Endothelial cell of umbilical vein (primary cell): ENCODE measurements around the gene LMCD1. TPM values are rescaled to one million over a fixed set of nuclear protein-coding genes. Genes with fewer than 3 reads are reported as not detected.

Source experiments
- BruUV-seq: library from RNA; stranded (reverse); fragments of 400-500 nt; replicated peaks from 2 replicates; lab custom pipeline; 2021; lab: Mats Ljungman, UMichigan
- CTCF ChIA-PET: fragments of 300-600, 350-600 bp; sonication (Branson Sonifier 250); formaldehyde crosslinking; loops from one replicate; lab custom pipeline; 2021; ENCODE audit warnings: antibody characterized with exemption, inconsistent platforms; lab: Charles Lee
- POLR2A ChIA-PET: fragments of 300-600, 350-600 bp; sonication (Branson Sonifier 250); formaldehyde crosslinking; loops from one replicate; lab custom pipeline; 2021; ENCODE audit warnings: antibody characterized with exemption, inconsistent platforms; lab: Charles Lee
- DNase-seq: peaks from one replicate; pipeline ENCODE4 v3.0.0-alpha.2; 2011; ENCODE audit warnings: low read depth, low spot score
- FAIRE-seq: peaks from 2 replicates; lab custom pipeline; 2011; peaks lifted over from hg19 to GRCh38; lab: Jason Lieb, UNC
- H2AFZ ChIP-seq: 2 replicates; pipeline ENCODE4 v1.6.0; 2012; ENCODE audit warnings: low read depth, low read length, control low read depth, inconsistent platforms
- H3K27ac ChIP-seq: 2 replicates; pipeline ENCODE4 v1.5.1; 2011; ENCODE audit warnings: low read depth, mild to moderate bottlenecking, control low read depth, low read length, moderate library complexity; ENCODE audit not compliant: insufficient read depth
- H3K27me3 ChIP-seq, 2 experiments: 2 replicates each; pipeline versions ENCODE4 v1.6.0 to v1.6.1; 2011; ENCODE audit warnings: low read length in 2 of 2, mixed read lengths in 1 of 2; ENCODE audit not compliant: control insufficient read depth in 2 of 2, insufficient read depth in 2 of 2
- H3K36me3 ChIP-seq, 2 experiments: 2 replicates in 1 of 2; 3 replicates in 1 of 2; pipeline ENCODE4 v1.5.1; 2011; ENCODE audit warnings: low read length in 2 of 2, mild to moderate bottlenecking in 1 of 2, moderate library complexity in 1 of 2; ENCODE audit not compliant: control insufficient read depth in 2 of 2, insufficient read depth in 2 of 2; ENCODE audit errors: extremely low read depth in 1 of 2
- H3K4me1 ChIP-seq: 3 replicates; pipeline ENCODE4 v1.5.1; 2011; ENCODE audit warnings: mild to moderate bottlenecking, low read length; ENCODE audit not compliant: control insufficient read depth, insufficient read depth; ENCODE audit errors: extremely low read depth
- H3K4me2 ChIP-seq: 2 replicates; pipeline ENCODE4 v1.6.1; 2011; ENCODE audit warnings: low read length, control low read depth, mixed read lengths; ENCODE audit not compliant: insufficient read depth
- H3K4me3 ChIP-seq, 3 experiments: fragments of 200-600 bp in 1 of 3; sonication (generic), shearing (Covaris generic) in 1 of 3; replicated peaks in 1 of 3; 2 replicates each; pipeline ENCODE4 v1.5.1; 2011 to 2016; ENCODE audit warnings: control low read depth in 3 of 3, low read length in 3 of 3, mild to moderate bottlenecking in 2 of 3, inconsistent platforms in 1 of 3, low read depth in 1 of 3, moderate library complexity in 1 of 3; ENCODE audit not compliant: insufficient read depth in 1 of 3
- H3K79me2 ChIP-seq: 2 replicates; pipeline ENCODE4 v1.6.0; 2012; ENCODE audit warnings: low read length, inconsistent platforms; ENCODE audit not compliant: control insufficient read depth, insufficient read depth
- H3K9ac ChIP-seq: replicated peaks from 2 replicates; pipeline ENCODE3; 2011; ENCODE audit warnings: low read length, control low read depth; ENCODE audit not compliant: insufficient read depth; ENCODE audit errors: extremely low read depth
- H3K9me1 ChIP-seq: replicated peaks from 3 replicates; pipeline ENCODE4 v1.6.0; 2011; ENCODE audit warnings: mild to moderate bottlenecking, low read length; ENCODE audit not compliant: control insufficient read depth, insufficient read depth; ENCODE audit errors: extremely low read depth
- H3K9me3 ChIP-seq: replicated peaks from 2 replicates; pipeline ENCODE4 v1.5.1; 2012; ENCODE audit warnings: low read length, inconsistent platforms; ENCODE audit not compliant: control insufficient read depth, insufficient read depth
- H4K20me1 ChIP-seq: replicated peaks from 2 replicates; pipeline ENCODE3; 2011; ENCODE audit warnings: mild to moderate bottlenecking, low read length; ENCODE audit not compliant: control insufficient read depth, insufficient read depth; ENCODE audit errors: extremely low read depth
- EZH2 ChIP-seq: IDR thresholded peaks from 2 replicates; pipeline ENCODE4 v1.6.1; 2012; ENCODE audit warnings: borderline replicate concordance, low read depth, mild to moderate bottlenecking, moderate library complexity, low read length, inconsistent platforms; ENCODE audit not compliant: severe bottlenecking
- FOS ChIP-seq: IDR thresholded peaks from 2 replicates; pipeline ENCODE4 v1.6.1; 2011; ENCODE audit warnings: mild to moderate bottlenecking, low read length, moderate library complexity, borderline replicate concordance; ENCODE audit not compliant: insufficient read depth
- GATA2 ChIP-seq: IDR thresholded peaks from 2 replicates; pipeline ENCODE4 v1.7.0; 2011; ENCODE audit warnings: low read depth, mild to moderate bottlenecking, moderate library complexity, mixed read lengths, low read length; ENCODE audit not compliant: insufficient read length, insufficient read depth
- JUN ChIP-seq: IDR thresholded peaks from 2 replicates; pipeline ENCODE4 v1.6.1; 2011; ENCODE audit warnings: borderline replicate concordance, low read depth; ENCODE audit not compliant: insufficient read length, insufficient read depth
- MAX ChIP-seq: IDR thresholded peaks from 2 replicates; pipeline ENCODE4 v1.6.1; 2011; ENCODE audit not compliant: insufficient read depth, insufficient read length
- MYC ChIP-seq: IDR thresholded peaks from one replicate; pipeline ENCODE4 v1.6.1; 2011; ENCODE audit warnings: mild to moderate bottlenecking, low read depth, low read length
- POLR2A ChIP-seq: IDR thresholded peaks from 2 replicates; pipeline ENCODE4 v1.6.1; 2012; ENCODE audit warnings: low read depth, mild to moderate bottlenecking, control low read depth, low read length
- POLR2AphosphoS5 ChIP-seq: IDR thresholded peaks from 2 replicates; pipeline ENCODE4 v1.6.1; 2012; ENCODE audit warnings: low read depth, mild to moderate bottlenecking, control low read depth, low read length, moderate library complexity; ENCODE audit not compliant: insufficient read depth
- dilution Hi-C: fragments of 300-500 bp; cut with MboI; formaldehyde crosslinking; loops from one replicate; pipeline ENCODE4 v1.15.0; 2019; ENCODE audit warnings: low sequenced_read_pairs; ENCODE audit not compliant: extremely low pct_ligation_motif_present
- intact Hi-C: fragments of 100-400 bp; cut with micrococcal nuclease; formaldehyde crosslinking; loops from one replicate; pipeline ENCODE4 v1.10.0; 2022
- polyA plus RNA-seq, 4 experiments: library from polyadenylated mRNA; depleted of rRNA in 3 of 4; stranded (reverse) in 3 of 4; unstranded in 1 of 4; fragments of >200 nt; gene quantifications; 2 replicates each; pipeline versions ENCODE4 v1.2.1 to v1.2.3, GENCODE V29; 2011 to 2012; ENCODE audit warnings: missing spikeins in 1 of 4
- total RNA-seq: library from RNA; stranded (reverse); gene quantifications from 2 replicates; pipeline ENCODE4 v1.2.3, GENCODE V29; 2021

Gene LMCD1
- total and polyA plus RNA-seq, 2 donors (not counting 3 experiments of a cell fraction or from before 2014, with no cell fraction given), result 7.6 to 14.5 TPM

DNA sequence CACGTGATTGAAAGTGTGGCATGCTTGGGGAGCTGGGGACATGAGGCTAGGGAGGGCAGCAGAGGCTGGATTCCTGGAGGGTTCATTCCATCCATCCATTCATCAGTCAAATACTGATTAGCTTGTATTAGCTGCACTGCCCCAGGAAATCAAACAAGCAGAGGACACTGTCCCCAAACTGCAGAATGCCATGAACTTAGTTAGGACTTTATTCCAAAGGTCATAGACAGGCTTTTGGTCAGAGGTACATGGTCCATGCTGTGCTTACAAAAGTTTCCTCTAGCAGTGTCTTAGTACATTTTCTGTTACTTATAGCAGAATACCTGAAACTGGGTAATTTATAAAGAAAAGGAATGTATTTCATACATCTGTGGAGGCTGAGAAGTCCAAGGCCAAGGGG, 47.7 kb downstream of the LMCD1 start:
- DNase-seq (no peak), FAIRE-seq (no peak)
- no TSS peak for BruUV-seq
- POLR2A ChIA-PET, result no interaction called here
- Histone ChIP-seq H3K9ac (no peak overlapping the region), H3K79me2 (no peaks in the 10 kb centered on the region), H3K4me2 (no peak overlapping the region), H3K27me3 (no peaks in the 10 kb centered on the region), H4K20me1 (no peaks in the 10 kb centered on the region), H3K4me1 (no peaks in the 10 kb centered on the region), H2AFZ (no peak overlapping the region), H3K27ac (no peak overlapping the region), H3K4me3 (no peak overlapping the region), H3K9me1 (no peaks in the 10 kb centered on the region), H3K36me3 (peaks cover 0 to 2% of the 10 kb centered on the region in 2 experiments), H3K9me3 (no peaks in the 10 kb centered on the region)
- intact Hi-C loops, result no loop called here
- TF ChIP-seq GATA2, result no peak
- TF ChIP-seq FOS, result no peak
- no peak for TF ChIP-seq EZH2
- TF ChIP-seq POLR2AphosphoS5, result no peak
- CTCF ChIA-PET, result no interaction called here
- dilution Hi-C loops, result no loop called here

- Histone ChIP-seq H3K9ac (no peak overlapping the region), H3K36me3 (peaks cover 0 to 2% of the 10 kb centered on the region in 2 experiments), H3K27ac (no peak overlapping the region), H3K4me3 (no peak overlapping the region), H3K4me1 (no peaks in the 10 kb centered on the region), H3K79me2 (no peaks in the 10 kb centered on the region), H3K9me1 (no peaks in the 10 kb centered on the region), H3K27me3 (no peaks in the 10 kb centered on the region), H3K4me2 (no peak overlapping the region), H4K20me1 (no peaks in the 10 kb centered on the region), H2AFZ (no peak overlapping the region), H3K9me3 (no peaks in the 10 kb centered on the region)
- no TSS peak for BruUV-seq
- CTCF ChIA-PET, result no interaction called here
- dilution Hi-C loops (no loop called here), intact Hi-C loops (no loop called here)
- FAIRE-seq, result no peak
- TF ChIP-seq MAX, result no peak
- TF ChIP-seq POLR2A, result no peak
- no peak for TF ChIP-seq POLR2AphosphoS5
- no peak for TF ChIP-seq MYC
- no peak for TF ChIP-seq FOS
- TF ChIP-seq GATA2, result no peak
- no peak for TF ChIP-seq JUN
- POLR2A ChIA-PET, result no interaction called here
- DNase-seq, result no peak
These were observed 49.0 kb downstream of the LMCD1 start for GRCh38 chr3:8550611-8551010.
